HS-27A (cell line): ENCODE results near the gene SCG2.

ENCODE experiments used
- DNase-seq: peaks from one replicate; pipeline ENCODE4 v3.0.0-alpha.2; 2012; ENCODE audit warnings: low read depth, missing footprints

SCG2 gene

GRCh38 chr2:223601932-223602666 lies at the start of gene SCG2:
Gene SCG2, minus strand, starts transcription at chr2:223602361. Its CDS starts 3,079 bp downstream, at chr2:223599282.
- no peak for DNase-seq

GRCh38 chr2:223649554-223650533 lies 47.7 kb upstream of the SCG2 start:
- no peak for DNase-seq

GRCh38 chr2:223648755-223649154 lies 46.6 kb upstream of the SCG2 start:
- DNase-seq, result no peak

GRCh38 chr2:223647258-223647952 lies 45.2 kb upstream of the SCG2 start:
- DNase-seq, result no peak

- DNase-seq, result no peak
Observed at GRCh38 chr2:223644136-223644535, 42.0 kb upstream of the SCG2 start.

- no peak for DNase-seq
Observed at GRCh38 chr2:223643309-223643708, 41.1 kb upstream of the SCG2 start.

- no peak for DNase-seq
Observed at GRCh38 chr2:223642506-223642905, 40.3 kb upstream of the SCG2 start.

GRCh38 chr2:223641082-223641481 lies 38.9 kb upstream of the SCG2 start:
- no peak for DNase-seq

- no peak for DNase-seq
Observed at GRCh38 chr2:223635080-223635479, 32.9 kb upstream of the SCG2 start.

GRCh38 chr2:223634238-223634637 lies 32.1 kb upstream of the SCG2 start:
- no peak for DNase-seq

- no peak for DNase-seq
Observed at GRCh38 chr2:223633656-223634055, 31.5 kb upstream of the SCG2 start.

- DNase-seq, result no peak
Observed at GRCh38 chr2:223632826-223633225, 30.7 kb upstream of the SCG2 start.

- DNase-seq, result peak; percentile 46
Observed at GRCh38 chr2:223626716-223627115, 24.6 kb upstream of the SCG2 start.

- DNase-seq, result no peak
Observed at GRCh38 chr2:223625652-223626051, 23.5 kb upstream of the SCG2 start.

- DNase-seq, result no peak
Observed at GRCh38 chr2:223621901-223622300, 19.7 kb upstream of the SCG2 start.

- no peak for DNase-seq
Observed at GRCh38 chr2:223619486-223620129, 17.4 kb upstream of the SCG2 start.

GRCh38 chr2:223618172-223619035 lies 16.2 kb upstream of the SCG2 start:
- no peak for DNase-seq

GRCh38 chr2:223614534-223614933 lies 12.4 kb upstream of the SCG2 start:
- no peak for DNase-seq

- peak; percentile 73 for DNase-seq
Observed at GRCh38 chr2:223613017-223613950, 11.1 kb upstream of the SCG2 start.

GRCh38 chr2:223612501-223612900 lies 10.3 kb upstream of the SCG2 start:
- no peak for DNase-seq
